Measurements from ENCODE around the gene ADCK1. TPM values are rescaled to one million over a fixed set of nuclear protein-coding genes. Genes with fewer than 3 reads are reported as not detected.

The ADCK1 gene
- total and polyA plus RNA-seq, 2 of the 13 experiments (the other 11 are each of a cell fraction or from before 2014, with no cell fraction given) = 3.9 to 6.3 TPM

- H3K4me3 ChIP-seq (replicated peaks in 1 of 3; ENCODE audit: insufficient read depth in 1 of 3, low read depth in 2 of 3, low read length in 3 of 3) = no peak overlapping the region
- H3K4me2 ChIP-seq (ENCODE audit: low read depth, low read length) = peak overlapping the region; percentile 36; the same call in 1 of the 2 replicates
- H3K27me3 ChIP-seq (ENCODE audit: control insufficient read depth in 1 of 2, insufficient read depth in 2 of 2, low read length in 2 of 2) = no peaks in the 10 kb centered on the region
- in situ Hi-C loops (cut with HindIII; ENCODE audit: extremely low pct_ligation_motif_present, low pct_unique_long_range_greater_than_20kb) = no loop called here
- WGBS (ENCODE audit: low lambda C conversion rate) = 9% methylated on average over 6 of the region's 6 CpGs
- ChIA-PET POLR2A (interaction anchor here (1.2 to 1.8 kb wide), 2 partner anchors 10 to 29 kb away, joined by 4 to 7 read pairs; partner anchors contain the start of genes ADCK1 and SNW1), CTCF (ENCODE audit: low intra/inter-chr PET ratio, low total read pairs) (no interaction called here)
- no peaks in the 10 kb centered on the region for H4K20me1 ChIP-seq (ENCODE audit: insufficient read depth, low read length)
- H3K9ac ChIP-seq (ENCODE audit: insufficient read depth, low read depth, low read length) = no peak overlapping the region
- no peak for FAIRE-seq
- H2AFZ ChIP-seq (ENCODE audit: low read length) = no peak overlapping the region
- no peaks in the 10 kb centered on the region for H3K36me3 ChIP-seq (replicated peaks in 1 of 2; ENCODE audit: control insufficient read depth in 1 of 2, insufficient read depth in 2 of 2, low read length in 2 of 2)
- no peak overlapping the region for H3K27ac ChIP-seq (ENCODE audit: extremely low read length, insufficient read depth, low read length)
- no peaks in the 10 kb centered on the region for H3K79me2 ChIP-seq (ENCODE audit: insufficient read depth, low read length)
- no peaks in the 10 kb centered on the region for H3K9me3 ChIP-seq (ENCODE audit: low read length)
- DNase-seq (ENCODE audit: low spot score) = no peak
- BruUV-seq (replicated peaks) = no TSS peak
- H3K4me1 ChIP-seq (ENCODE audit: insufficient read depth, low read length) = peaks cover 38% of the 10 kb centered on the region
- intact Hi-C loops (cut with micrococcal nuclease; ENCODE audit: unreplicated experiment) = no loop called here
- peak; percentile 49 for ATAC-seq
- TF ChIP-seq ZNF513 (CRISPR knock-in tag; conservative IDR thresholded peaks at IDR 0.05) (no peak), RBFOX2 (IDR thresholded peaks at IDR 0.05; ENCODE audit: low read depth, low read length) (no peak), ZNF30 (CRISPR knock-in tag; IDR thresholded peaks at IDR 0.05) (no peak), ZNF501 (CRISPR knock-in tag; IDR thresholded peaks at IDR 0.05) (no peak), HNRNPLL (IDR thresholded peaks at IDR 0.05; ENCODE audit: low read depth, low read length, poor library complexity, severe bottlenecking) (no peak), ZMAT5 (CRISPR knock-in tag; IDR thresholded peaks at IDR 0.05; ENCODE audit: borderline replicate concordance, low read depth) (no peak), ZNF710 (CRISPR knock-in tag; IDR thresholded peaks at IDR 0.05; ENCODE audit: borderline replicate concordance) (no peak), ZNF3 (CRISPR knock-in tag; IDR thresholded peaks at IDR 0.05) (no peak), ATF4 (CRISPR knock-in tag; IDR thresholded peaks at IDR 0.05) (0 out of 4 replicates have a peak, but pooled peaks of 1 of the 2 experiments have one; percentile 26), NCOA2 (CRISPR knock-in tag; IDR thresholded peaks at IDR 0.05) (no peak), TAF1 (CRISPR knock-in tag; IDR thresholded peaks at IDR 0.05) (no peak), NR2F1 (CRISPR knock-in tag; IDR thresholded peaks at IDR 0.05) (no peak), EZH2 (conservative IDR thresholded peaks at IDR 0.05; ENCODE audit: low read depth, low read length) (no peak), CEBPG (CRISPR knock-in tag; IDR thresholded peaks at IDR 0.05) (0 out of 2 replicates have a peak, but pooled peaks have one; percentile 29), ZNF629 (CRISPR knock-in tag; conservative IDR thresholded peaks at IDR 0.05) (no peak), RORA (CRISPR knock-in tag; IDR thresholded peaks at IDR 0.05) (no peak), ZNF24 (IDR thresholded peaks at IDR 0.05) (no peak), ZNF678 (CRISPR knock-in tag; IDR thresholded peaks at IDR 0.05) (no peak), YY1 (IDR thresholded peaks at IDR 0.05; ENCODE audit: insufficient read depth, insufficient replicate concordance, low read depth, low read length) (no peak), THAP11 (CRISPR knock-in tag; IDR thresholded peaks at IDR 0.05) (no peak), CEBPB (IDR thresholded peaks at IDR 0.05; ENCODE audit: borderline replicate concordance, low read depth, low read length) (peak; percentile 69)
Measured at GRCh38 chr14:77790566-77791224, 9.2 kb upstream of the ADCK1 start.

Measured in HepG2 (cell line).